GM12864 (cell line): ENCODE measurements around the gene MYH11.
"Not testable (repeated sequence)": the region's sequence is repeated elsewhere in the genome, so short reads cannot be mapped to it uniquely, and the experiment has no call there.

Experiments used
- DNase-seq: peaks from one replicate; pipeline ENCODE4 v3.0.0-alpha.2; 2011; ENCODE audit warnings: low read depth
- H3K4me3 ChIP-seq: 2 replicates; pipeline ENCODE4 v1.5.1; 2011; ENCODE audit warnings: mild to moderate bottlenecking, low read depth, low read length, control low read depth
- CTCF ChIP-seq: IDR thresholded peaks from 2 replicates; pipeline ENCODE4 v1.5.1; 2011; ENCODE audit warnings: low read depth, mild to moderate bottlenecking, moderate library complexity, low read length, control low read depth, inconsistent platforms; ENCODE audit errors: missing control alignments

MYH11 gene

DNA sequence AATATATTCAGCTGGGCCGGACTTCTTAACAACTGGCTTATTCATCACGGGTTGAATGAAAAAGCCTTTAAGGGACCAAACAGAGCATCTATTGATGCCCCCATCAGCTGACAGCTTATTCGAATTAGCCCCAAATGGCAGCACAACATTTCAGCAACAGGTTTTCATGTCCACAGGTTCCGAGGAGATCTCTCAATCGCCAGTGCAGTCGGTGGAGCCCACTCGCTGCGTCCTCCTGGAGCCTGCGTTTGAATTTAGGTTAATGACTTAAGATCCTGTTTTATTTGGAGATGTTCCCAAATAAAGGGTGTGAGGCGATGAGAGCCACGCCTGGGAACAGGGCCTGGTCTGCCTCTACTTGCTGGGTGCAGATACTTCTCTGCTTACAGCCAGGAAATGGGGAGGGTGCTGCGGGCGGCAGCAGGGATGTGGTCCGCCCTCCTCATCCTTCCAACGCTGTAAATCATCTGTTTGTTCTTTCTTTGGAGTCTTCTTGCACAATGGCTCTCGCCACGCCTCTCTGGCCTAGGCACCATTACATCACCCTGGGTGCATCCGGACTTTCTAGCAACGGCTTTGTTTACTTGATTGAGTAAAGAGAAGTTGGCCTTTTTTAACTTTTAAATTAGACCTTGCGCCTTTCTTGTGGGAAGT is 184.2 kb downstream of the MYH11 start:
- no peak for DNase-seq
- no peak overlapping the region for H3K4me3 ChIP-seq
- TF ChIP-seq CTCF, result no peak

- not testable (repeated sequence) for H3K4me3 ChIP-seq, DNase-seq
These were observed 184.7 kb downstream of the MYH11 start for GRCh38 chr16:15672127-15672513.

- H3K4me3 ChIP-seq, result no peak overlapping the region
- DNase-seq, result no peak
- no peak for TF ChIP-seq CTCF
These were observed 185.2 kb downstream of the MYH11 start for GRCh38 chr16:15671530-15672117.

DNA sequence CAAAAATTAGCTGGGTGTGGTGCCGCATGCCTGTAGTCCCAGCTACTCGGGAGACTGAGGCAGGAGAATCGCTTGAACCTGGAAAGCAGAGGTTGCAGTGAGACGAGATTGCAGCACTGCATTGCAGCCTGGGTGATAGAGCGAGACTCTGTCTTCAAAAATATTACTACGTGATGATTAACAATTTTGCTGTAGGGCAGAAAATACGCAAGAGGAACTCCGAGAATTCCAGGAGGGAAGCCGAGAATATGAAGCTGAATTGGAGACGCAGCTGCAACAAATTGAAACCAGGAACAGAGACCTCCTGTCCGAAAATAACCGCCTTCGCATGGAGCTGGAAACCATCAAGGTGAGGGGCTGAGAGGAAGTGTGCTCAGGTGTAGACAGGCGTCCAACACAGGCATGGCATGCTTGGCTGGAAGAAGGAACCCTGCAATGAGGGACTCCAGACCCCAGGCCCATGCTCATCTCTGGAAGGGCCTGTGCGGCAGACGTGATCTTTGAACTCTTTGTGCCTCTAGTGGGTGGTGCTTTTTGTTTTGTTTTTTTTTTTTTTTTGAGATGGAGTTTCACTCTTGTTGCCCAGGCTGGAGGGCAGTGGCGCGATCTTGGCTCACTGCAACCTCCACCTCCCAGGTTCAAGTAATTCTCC is 189.6 kb downstream of the MYH11 start:
- no peak overlapping the region for H3K4me3 ChIP-seq
- no peak for TF ChIP-seq CTCF
- no peak for DNase-seq

DNA sequence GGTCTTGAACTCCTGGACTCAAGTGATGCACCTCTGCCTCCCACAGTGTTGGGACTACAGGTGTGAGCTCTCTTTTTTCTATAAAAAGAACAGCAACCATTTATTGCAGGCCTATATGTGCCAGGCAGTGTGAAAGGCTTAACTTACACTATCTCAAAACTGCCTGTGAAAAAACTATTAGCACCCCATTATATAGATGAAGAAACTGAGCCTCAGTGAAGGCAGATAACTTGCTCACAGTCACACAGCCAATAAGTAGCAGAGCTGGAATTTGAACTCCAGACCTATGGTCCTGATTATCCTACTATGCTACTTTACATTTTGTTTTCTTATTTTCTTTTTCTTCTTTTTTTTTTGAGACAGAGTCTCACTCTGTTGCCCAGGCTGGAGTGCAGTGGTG is 191.7 kb downstream of the MYH11 start:
- no peak for TF ChIP-seq CTCF
- no peak overlapping the region for H3K4me3 ChIP-seq
- DNase-seq, result no peak

GRCh38 chr16:15660203-15660601 is 196.6 kb downstream of the MYH11 start:
- DNase-seq, result no peak
- no peak overlapping the region for H3K4me3 ChIP-seq
- TF ChIP-seq CTCF, result no peak

GRCh38 chr16:15658556-15658955 is 198.3 kb downstream of the MYH11 start:
- TF ChIP-seq CTCF, result no peak
- no peak for DNase-seq
- H3K4me3 ChIP-seq, result no peak overlapping the region
